Measurements from ENCODE around the gene RALGDS. TPM values are rescaled to one million over a fixed set of nuclear protein-coding genes. Genes with fewer than 3 reads are reported as not detected.

RALGDS gene
- total and polyA plus RNA-seq, 2 of the 13 experiments (the other 11 are each of a cell fraction or from before 2014, with no cell fraction given): 12.9 to 25.5 TPM

DNA sequence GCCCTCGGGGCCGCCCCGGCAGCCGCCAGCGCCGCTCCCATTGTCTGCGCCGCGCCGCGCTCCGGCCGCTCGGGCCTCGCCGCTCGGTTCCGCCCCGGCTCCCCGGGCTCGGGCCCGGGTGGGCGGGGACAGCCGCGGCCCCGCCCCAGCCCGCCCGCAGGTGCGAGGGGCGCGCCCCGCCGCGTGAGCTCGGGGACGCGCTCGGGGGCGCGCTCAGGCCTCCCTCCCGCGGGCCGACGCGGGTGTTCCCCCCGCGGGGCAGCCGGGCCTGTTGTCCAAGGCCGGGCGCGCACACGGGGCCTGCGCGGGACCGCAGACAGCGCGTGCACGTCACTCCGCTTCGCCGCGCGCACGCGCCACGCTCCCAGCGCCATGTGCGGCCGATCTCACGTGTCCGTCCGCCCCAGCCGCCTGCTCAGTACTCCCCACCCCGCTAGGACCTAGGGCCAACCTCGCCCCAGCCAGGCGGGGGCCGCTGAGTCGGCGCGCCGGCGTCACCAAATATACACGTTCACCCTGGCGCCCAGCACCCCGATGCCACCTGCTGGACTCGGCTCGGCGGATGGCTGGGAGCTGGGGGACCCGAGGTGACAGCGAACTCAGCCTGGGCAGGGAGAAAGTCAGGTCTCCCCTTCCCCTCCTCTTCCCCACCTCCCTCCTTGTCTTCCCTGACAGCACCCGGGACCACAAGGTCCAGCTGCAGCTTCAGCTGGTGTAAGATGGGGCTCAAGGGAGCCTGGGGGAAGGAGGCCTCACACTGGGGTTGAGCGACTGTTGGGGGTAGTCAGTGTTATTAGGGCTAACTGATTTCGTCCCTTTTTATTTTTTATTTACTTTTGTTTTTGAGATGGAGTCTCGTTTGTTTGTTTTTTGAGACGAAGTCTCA is 28.3 kb upstream of the RALGDS start (continued):
- no peak for TF ChIP-seq CSRNP2 (CRISPR knock-in tag; conservative IDR thresholded peaks at IDR 0.05; ENCODE audit: low read depth)
- no peak for TF ChIP-seq KLF11 (CRISPR knock-in tag; IDR thresholded peaks at IDR 0.05)
- TF ChIP-seq ZNF576 (CRISPR knock-in tag; IDR thresholded peaks at IDR 0.05): peak; percentile 90
- TF ChIP-seq ZNF652 (CRISPR knock-in tag; IDR thresholded peaks at IDR 0.05; ENCODE audit: borderline replicate concordance, low read depth): no peak
- TF ChIP-seq, protein P1, sequence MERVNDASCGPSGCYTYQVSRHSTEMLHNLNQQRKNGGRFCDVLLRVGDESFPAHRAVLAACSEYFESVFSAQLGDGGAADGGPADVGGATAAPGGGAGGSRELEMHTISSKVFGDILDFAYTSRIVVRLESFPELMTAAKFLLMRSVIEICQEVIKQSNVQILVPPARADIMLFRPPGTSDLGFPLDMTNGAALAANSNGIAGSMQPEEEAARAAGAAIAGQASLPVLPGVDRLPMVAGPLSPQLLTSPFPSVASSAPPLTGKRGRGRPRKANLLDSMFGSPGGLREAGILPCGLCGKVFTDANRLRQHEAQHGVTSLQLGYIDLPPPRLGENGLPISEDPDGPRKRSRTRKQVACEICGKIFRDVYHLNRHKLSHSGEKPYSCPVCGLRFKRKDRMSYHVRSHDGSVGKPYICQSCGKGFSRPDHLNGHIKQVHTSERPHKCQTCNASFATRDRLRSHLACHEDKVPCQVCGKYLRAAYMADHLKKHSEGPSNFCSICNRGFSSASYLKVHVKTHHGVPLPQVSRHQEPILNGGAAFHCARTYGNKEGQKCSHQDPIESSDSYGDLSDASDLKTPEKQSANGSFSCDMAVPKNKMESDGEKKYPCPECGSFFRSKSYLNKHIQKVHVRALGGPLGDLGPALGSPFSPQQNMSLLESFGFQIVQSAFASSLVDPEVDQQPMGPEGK (CRISPR knock-in tag; IDR thresholded peaks at IDR 0.05): peak; percentile 96
- TF ChIP-seq ZMYM4 (CRISPR knock-in tag; IDR thresholded peaks at IDR 0.05): peak; percentile 32; the same call in 1 of the 2 replicates
- TF ChIP-seq IRF1 (CRISPR knock-in tag; IDR thresholded peaks at IDR 0.05; ENCODE audit: low read depth): peak; percentile 82; the same call in 1 of the 2 replicates
- no peak for TF ChIP-seq ZNF20 (CRISPR knock-in tag; IDR thresholded peaks at IDR 0.05)
- peak; percentile 60 for TF ChIP-seq PHF8 (CRISPR knock-in tag; IDR thresholded peaks at IDR 0.05)
- TF ChIP-seq SPEN (CRISPR knock-in tag; IDR thresholded peaks at IDR 0.05; ENCODE audit: low read depth): peak; percentile 62
- peak; percentile 97 for TF ChIP-seq ZSCAN21 (CRISPR knock-in tag; IDR thresholded peaks at IDR 0.05; ENCODE audit: borderline replicate concordance)
- TF ChIP-seq, protein P2, sequence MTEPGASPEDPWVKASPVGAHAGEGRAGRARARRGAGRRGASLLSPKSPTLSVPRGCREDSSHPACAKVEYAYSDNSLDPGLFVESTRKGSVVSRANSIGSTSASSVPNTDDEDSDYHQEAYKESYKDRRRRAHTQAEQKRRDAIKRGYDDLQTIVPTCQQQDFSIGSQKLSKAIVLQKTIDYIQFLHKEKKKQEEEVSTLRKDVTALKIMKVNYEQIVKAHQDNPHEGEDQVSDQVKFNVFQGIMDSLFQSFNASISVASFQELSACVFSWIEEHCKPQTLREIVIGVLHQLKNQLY (CRISPR knock-in tag; IDR thresholded peaks at IDR 0.05): peak; percentile 38; the same call in 1 of the 2 replicates
- TF ChIP-seq ZNF605 (CRISPR knock-in tag; IDR thresholded peaks at IDR 0.05): peak; percentile 41; the same call in 1 of the 2 replicates
- TF ChIP-seq, protein P3, sequence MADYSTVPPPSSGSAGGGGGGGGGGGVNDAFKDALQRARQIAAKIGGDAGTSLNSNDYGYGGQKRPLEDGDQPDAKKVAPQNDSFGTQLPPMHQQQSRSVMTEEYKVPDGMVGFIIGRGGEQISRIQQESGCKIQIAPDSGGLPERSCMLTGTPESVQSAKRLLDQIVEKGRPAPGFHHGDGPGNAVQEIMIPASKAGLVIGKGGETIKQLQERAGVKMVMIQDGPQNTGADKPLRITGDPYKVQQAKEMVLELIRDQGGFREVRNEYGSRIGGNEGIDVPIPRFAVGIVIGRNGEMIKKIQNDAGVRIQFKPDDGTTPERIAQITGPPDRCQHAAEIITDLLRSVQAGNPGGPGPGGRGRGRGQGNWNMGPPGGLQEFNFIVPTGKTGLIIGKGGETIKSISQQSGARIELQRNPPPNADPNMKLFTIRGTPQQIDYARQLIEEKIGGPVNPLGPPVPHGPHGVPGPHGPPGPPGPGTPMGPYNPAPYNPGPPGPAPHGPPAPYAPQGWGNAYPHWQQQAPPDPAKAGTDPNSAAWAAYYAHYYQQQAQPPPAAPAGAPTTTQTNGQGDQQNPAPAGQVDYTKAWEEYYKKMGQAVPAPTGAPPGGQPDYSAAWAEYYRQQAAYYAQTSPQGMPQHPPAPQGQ (CRISPR knock-in tag; IDR thresholded peaks at IDR 0.05; ENCODE audit: borderline replicate concordance): no peak
- TF ChIP-seq ZNF619 (CRISPR knock-in tag; IDR thresholded peaks at IDR 0.05): 0 out of 2 replicates have a peak, but pooled peaks have one; percentile 19
- no peak for TF ChIP-seq ZXDC (CRISPR knock-in tag; IDR thresholded peaks at IDR 0.05)
- peak; percentile 71 for TF ChIP-seq CREB1 (IDR thresholded peaks at IDR 0.05)
- TF ChIP-seq CREB1 (CRISPR knock-in tag; IDR thresholded peaks at IDR 0.05): no peak
